ENCODE results near the gene DDB1.

GRCh38 chr11:61297746-61298145 is 35.2 kb downstream of the DDB1 start:
- TF ChIP-seq POLR2A (IDR thresholded peaks at IDR 0.05) (no peak), CTCF (IDR thresholded peaks at IDR 0.05) (no peak), EP300 (IDR thresholded peaks at IDR 0.05) (no peak), POLR2AphosphoS5 (IDR thresholded peaks at IDR 0.05) (no peak)
